GM12872 (cell line): ENCODE results near the gene SUGP2.

Experiments
- CTCF ChIP-seq: IDR thresholded peaks from 3 replicates; pipeline ENCODE4 v1.5.1; 2011; ENCODE audit warnings: low read depth, mild to moderate bottlenecking, low read length, moderate library complexity; ENCODE audit not compliant: insufficient read depth

The SUGP2 gene

GRCh38 chr19:19006213-19006612 is 27.1 kb downstream of the SUGP2 start:
- TF ChIP-seq CTCF = no peak

- TF ChIP-seq CTCF = no peak
Measured at GRCh38 chr19:19004144-19004543, 29.2 kb downstream of the SUGP2 start.

GRCh38 chr19:18999896-19000620 is 33.3 kb downstream of the SUGP2 start:
- TF ChIP-seq CTCF = no peak

GRCh38 chr19:18999016-18999758 is 34.1 kb downstream of the SUGP2 start:
- TF ChIP-seq CTCF = no peak

- TF ChIP-seq CTCF = no peak
Measured at GRCh38 chr19:18998276-18998675, 35.0 kb downstream of the SUGP2 start.

- TF ChIP-seq CTCF = no peak
Measured at GRCh38 chr19:18996796-18997394, 36.4 kb downstream of the SUGP2 start.

- TF ChIP-seq CTCF = no peak
Measured at GRCh38 chr19:18996351-18996750, 37.0 kb downstream of the SUGP2 start.
